Dermis blood vessel endothelial cell (primary cell): ENCODE results near the gene TAAR1. TPM values are rescaled to one million over a fixed set of nuclear protein-coding genes. Genes with fewer than 3 reads are reported as not detected.
A peak's percentile ranks its signal among the peaks of the same experiment; 100 is the strongest.
"Not testable (repeated sequence)": the region's sequence is repeated elsewhere in the genome, so short reads cannot be mapped to it uniquely, and the experiment has no call there.

ENCODE experiments used
- DNase-seq: peaks from one replicate; pipeline ENCODE4 v3.0.0; 2010
- total RNA-seq: library from RNA; depleted of rRNA; stranded (reverse); fragments of >200 nt; gene quantifications from 2 replicates; pipeline ENCODE4 v1.2.3, GENCODE V29; 2014

The TAAR1 gene, protein sequence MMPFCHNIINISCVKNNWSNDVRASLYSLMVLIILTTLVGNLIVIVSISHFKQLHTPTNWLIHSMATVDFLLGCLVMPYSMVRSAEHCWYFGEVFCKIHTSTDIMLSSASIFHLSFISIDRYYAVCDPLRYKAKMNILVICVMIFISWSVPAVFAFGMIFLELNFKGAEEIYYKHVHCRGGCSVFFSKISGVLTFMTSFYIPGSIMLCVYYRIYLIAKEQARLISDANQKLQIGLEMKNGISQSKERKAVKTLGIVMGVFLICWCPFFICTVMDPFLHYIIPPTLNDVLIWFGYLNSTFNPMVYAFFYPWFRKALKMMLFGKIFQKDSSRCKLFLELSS
- total RNA-seq, result not detected in 2 replicates

DNA sequence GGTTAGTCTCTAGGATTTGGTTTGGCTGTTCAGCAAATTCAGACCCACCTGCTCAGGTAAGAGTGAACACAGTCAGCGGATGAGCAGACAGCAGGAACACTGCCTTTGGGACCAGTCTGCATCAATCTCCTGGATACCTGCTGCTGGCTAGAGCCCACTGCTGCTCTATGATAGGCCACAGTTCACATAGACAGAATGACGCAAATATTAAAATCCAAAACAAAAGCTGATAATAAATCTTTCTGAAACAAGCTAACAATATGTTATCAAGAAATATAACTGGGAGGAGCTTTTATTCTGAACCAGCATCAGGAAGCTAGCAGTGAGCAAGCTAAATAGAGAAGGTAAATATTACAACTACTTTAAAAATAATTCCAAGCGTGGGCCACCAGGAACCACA lies at the start of gene TAAR1:
Gene TAAR1, minus strand, starts transcription at position 101 of the 400 bp plus-strand sequence. CDS start 13,179 bp downstream, outside the sequence.
- DNase-seq, result no peak

- no peak for DNase-seq
These were observed 49.8 kb upstream of the TAAR1 start for GRCh38 chr6:132708771-132709170.

DNA sequence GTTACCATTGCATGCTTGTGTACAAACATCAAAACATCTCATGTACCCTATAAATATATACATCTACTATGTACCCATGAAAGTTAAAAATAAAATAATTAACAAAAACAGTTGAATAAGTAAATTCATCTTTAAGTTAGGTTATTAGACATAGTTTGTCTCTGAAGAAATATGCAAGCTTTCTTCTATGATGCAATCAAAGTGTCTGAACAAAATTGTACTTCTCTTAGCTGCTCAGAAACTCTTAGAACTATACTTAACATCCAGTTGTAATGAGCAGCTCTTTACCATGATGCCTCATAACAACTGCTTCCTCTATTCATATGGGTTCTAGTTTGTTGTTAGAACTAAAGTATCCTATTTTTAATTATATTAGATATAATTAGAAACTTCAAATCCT lies 49.0 kb upstream of the TAAR1 start:
- DNase-seq, result no peak

GRCh38 chr6:132706756-132707155 lies 47.8 kb upstream of the TAAR1 start:
- not testable (repeated sequence) for DNase-seq

- no peak for DNase-seq
These were observed 45.0 kb upstream of the TAAR1 start for GRCh38 chr6:132703936-132704335.

DNA sequence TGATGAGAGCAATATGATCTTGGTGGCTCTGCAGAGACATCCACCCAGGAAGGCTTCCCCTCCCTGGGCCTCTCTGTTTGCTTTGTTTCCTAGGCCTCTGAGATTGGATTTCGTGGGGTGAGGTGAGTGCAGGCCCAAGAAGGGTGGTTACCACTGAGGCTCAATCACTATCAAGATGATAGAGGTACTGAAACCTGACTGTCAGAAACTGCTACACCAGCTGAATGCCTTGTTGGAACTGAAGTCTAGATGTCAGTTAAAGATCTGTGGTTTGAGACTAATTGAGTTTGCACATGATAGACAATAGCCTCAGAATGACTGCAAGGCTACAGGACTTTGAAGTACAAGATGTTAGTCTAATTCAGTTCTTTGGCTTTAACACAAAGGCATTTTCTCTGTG lies 39.6 kb upstream of the TAAR1 start:
- DNase-seq, result no peak

DNA sequence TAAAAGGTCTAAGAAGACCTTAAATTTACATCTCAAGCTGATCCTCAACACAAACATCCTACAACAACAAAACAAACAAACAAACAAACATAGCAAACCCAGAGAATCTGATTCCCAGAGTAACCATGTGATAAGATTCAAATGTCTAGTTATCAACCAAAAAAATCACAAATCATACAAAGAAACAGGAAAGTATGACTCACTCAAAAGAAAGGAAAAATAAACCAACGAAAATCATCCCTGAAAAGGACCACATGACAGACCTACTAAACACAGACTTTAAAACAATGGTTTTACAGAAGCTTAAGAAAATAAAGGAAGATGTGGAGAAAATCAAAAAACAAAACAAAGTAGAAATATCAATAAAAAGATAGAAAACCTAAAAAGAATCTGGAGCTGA lies 36.8 kb upstream of the TAAR1 start:
- DNase-seq, result peak; percentile 15

GRCh38 chr6:132693478-132693877 lies 34.5 kb upstream of the TAAR1 start:
- no peak for DNase-seq

DNA sequence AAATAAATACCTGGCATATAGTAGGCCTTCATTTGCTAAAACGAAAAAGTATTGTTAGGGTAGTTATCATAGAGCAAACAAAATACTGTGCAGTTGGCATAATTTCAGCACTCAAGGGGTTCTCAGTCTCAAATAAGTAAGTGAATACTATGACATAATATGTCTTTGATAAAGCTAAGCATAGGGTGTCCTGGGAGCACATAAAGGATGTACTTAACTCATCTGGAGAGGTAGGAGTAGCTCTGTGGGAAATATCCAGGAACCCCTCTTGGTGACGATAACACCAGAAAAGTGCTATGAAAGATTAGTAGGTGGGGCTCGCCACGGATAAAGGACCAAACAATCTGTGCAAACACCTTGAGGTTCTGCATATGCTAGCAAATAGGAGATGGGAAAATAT lies 31.7 kb upstream of the TAAR1 start:
- no peak for DNase-seq

- DNase-seq, result peak; percentile 15
These were observed 28.3 kb upstream of the TAAR1 start for GRCh38 chr6:132687306-132687705.

- DNase-seq, result no peak
These were observed 27.5 kb upstream of the TAAR1 start for GRCh38 chr6:132686531-132686930.

GRCh38 chr6:132685009-132685408 lies 26.0 kb upstream of the TAAR1 start:
- no peak for DNase-seq

DNA sequence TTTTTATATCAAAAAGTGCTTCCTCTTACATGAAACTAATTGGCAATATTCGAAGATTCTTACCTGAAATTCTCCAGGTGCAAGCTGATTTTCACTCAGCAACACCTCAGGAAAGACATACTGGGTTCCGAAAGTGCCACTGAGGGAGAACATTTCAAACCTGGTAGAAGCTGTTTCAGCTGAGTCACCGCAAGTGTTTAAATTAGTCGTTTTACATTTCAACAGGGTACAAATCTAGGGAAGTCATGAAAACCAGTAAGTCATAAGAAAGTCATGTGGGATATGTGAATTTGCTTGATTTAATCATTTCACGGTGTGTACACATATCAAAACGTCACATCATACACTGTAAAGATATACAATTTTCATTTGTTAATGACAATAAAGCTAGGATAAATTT lies 25.3 kb upstream of the TAAR1 start:
- DNase-seq, result no peak

DNA sequence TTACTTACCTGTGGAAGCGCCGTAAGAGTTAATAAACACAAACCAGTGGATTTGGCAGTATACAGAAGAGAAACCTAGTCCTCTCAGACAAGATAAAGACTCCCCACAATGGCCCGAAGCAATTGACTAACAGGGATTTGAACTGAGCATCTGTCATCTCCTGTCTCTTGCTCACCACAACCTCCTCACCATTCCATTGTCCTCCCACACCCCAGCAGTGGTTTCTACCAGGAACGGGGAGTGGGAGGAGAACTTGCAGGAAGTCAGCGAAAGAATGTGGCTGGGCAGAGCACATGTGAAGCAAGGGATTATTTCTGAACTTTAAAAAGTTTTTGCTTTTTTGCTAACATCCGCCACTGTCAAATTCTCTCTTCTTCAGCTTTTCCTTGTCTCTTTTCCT lies 24.6 kb upstream of the TAAR1 start:
- no peak for DNase-seq

GRCh38 chr6:132679094-132679493 lies 20.1 kb upstream of the TAAR1 start:
- DNase-seq, result not testable (repeated sequence)

GRCh38 chr6:132675749-132676148 lies 16.8 kb upstream of the TAAR1 start:
- no peak for DNase-seq

- no peak for DNase-seq
These were observed 16.0 kb upstream of the TAAR1 start for GRCh38 chr6:132675002-132675401.

DNA sequence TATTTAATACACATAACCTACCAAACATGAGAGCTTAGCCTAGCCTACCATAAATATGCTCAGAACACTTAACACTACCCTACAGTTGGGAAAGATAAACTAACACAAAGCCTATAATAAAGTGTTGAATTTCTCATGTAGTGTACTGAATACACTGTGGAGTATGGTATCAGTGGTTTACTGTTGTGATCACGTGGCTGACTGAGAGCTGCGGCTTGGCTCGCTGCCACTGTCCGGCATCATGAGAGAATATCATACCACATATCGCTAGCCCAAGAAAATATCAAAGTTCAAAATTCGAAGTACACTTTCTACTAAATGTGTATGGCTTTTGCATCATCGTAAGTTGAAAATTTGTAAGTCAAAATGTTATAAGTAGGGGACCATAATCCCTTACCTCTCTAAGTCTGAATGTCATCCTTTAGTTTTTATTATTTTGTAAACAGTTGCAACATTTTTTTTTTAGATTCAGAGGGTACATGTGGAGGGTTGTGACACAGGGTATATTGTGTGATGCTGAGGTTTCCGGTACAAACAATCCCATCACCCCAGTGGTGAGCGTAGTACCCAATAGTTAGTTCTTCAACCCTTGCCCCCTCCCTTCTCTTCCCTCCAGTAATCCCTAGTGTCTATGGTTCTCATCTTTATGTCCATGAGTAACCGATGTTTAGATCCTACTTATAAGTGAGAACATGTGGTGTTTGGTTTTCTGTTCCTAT lies 14.6 kb upstream of the TAAR1 start:
- no peak for DNase-seq

DNA sequence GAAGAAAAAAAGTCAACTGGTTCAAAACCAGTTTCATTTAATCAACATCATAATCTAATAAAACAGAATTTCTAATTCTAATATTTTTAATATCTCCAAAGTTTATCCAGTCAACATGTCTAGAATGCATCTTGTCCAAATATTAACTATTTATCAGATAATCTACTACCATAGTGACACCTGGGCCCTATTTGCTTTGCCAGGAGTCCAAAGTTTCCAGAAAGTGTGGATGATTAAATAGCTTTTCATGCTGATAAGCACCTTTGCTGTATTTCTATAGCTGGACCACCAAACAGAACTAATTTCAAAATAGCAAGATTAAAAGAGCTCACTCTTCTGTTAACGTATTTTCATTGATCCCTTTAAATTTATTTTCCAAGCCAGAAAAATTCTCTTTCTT lies 12.3 kb upstream of the TAAR1 start:
- DNase-seq, result no peak

- DNase-seq, result peak; percentile 60
These were observed 10.8 kb upstream of the TAAR1 start for GRCh38 chr6:132669690-132670291.

DNA sequence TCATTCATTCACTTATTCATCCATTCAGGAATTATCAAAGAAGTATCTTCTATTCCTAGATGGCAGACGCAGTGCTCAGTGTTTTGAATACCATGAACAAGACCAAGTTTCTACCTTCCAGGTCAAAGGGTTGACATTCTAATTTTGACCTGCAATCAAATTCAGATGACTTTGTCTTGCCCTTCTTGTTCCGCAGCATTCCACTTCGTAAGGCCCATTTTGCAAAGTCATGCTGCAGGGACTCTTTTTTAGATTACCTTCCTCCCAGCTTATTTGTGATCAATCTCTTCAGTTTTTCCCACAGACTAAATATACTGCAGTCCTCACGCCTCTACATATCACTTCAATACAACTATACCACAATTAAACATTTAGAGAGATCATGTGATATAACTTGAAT lies 7.1 kb upstream of the TAAR1 start:
- DNase-seq, result no peak

DNA sequence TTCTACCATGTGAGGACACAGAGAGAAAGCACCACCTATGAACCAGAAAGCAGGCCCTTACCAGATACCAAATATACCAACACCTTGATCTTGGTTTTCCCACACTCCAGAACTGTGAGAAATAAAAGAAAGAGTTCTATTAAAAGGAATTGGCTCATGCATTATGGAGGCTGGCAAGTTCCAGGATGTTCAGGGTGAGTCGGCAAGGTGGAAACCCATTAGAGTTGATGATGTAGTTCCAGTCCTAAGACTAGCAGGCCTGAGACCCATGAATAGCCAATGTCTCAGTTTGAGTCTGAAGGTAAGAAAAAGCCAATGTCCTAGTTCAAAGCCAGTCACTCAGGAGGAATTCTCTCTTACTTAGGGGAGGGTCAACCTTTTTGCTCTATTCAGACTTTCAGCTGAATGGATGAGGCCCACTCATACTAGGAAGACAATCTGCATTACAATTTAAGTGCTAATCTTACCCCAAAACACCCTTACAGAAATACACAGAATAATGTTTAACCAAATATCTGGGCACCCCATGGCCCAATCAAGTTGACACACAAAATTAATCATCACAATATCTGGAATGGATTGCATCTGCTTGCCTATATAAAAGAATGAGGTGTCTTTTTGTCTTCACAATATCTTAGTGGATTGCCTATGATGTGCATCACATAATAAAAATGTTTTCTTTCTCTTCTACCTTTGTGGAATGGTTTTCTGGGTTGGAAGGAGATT lies 5.5 kb upstream of the TAAR1 start:
- no peak for DNase-seq

GRCh38 chr6:132663661-132664060 lies 4.7 kb upstream of the TAAR1 start:
- DNase-seq, result no peak
